Stimulated activated CD4-positive, alpha-beta T cell treated with anti-CD3 and anti-CD28 coated beads, Interleukin-1b, Interleukin-23, amount 100 ng/mL, for 48 hours (primary cell): Measurements from ENCODE around the gene SMR3B.

Experiments
- DNase-seq: peaks from one replicate; pipeline ENCODE4 v3.0.0-alpha.2; 2020

Gene SMR3B

DNA sequence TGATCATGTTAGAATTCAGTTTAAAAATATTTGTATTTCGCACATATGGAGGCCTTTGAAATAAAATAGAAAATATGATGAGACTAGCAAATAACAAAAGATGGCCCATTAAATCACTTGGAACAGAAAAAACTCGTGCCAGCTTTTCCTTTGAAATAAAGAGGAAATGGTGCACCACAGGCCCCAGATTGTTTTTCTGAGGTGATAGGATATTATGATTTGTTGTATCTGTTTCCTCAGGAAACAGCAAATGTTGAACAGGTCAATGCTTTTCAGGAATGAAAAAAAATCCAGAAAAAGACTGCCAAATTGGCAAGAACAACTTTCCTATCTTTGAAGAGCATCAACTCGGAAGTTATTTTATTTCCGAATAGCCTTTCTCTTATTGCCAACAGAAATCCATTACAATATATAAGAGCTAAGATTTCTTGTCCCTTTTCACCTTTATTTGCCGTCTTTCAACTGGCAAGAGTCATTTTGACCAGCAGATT, at the start of gene SMR3B:
SMR3B (plus strand) TSS at position 441 of the 491 bp plus-strand sequence. CDS start 1,380 bp downstream, outside the sequence.
- no peak for DNase-seq

DNA sequence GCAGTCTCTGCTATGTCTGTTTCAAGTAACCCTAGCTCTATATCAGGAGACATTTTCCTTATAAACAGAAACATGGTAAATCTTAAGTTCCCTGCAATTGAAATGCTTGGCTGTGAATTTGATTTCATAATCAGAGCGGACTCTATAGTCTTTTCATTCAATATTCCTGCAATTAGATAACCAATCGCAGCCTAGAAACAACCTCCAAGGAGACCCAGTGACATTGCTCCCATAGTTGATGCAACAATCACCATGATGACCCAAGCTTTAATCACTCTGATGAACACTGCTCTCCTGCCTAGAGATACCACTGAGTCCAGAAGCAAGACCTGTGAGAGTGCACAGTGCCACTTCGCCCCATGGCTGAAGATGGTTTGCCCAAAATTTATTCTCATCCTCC, 48.2 kb upstream of the SMR3B start, which contains the start of gene CABS1:
CABS1 (plus strand) TSS at position 301 of the 400 bp plus-strand sequence; CDS start at position 360, 59 bp downstream.
- no peak for DNase-seq

DNA sequence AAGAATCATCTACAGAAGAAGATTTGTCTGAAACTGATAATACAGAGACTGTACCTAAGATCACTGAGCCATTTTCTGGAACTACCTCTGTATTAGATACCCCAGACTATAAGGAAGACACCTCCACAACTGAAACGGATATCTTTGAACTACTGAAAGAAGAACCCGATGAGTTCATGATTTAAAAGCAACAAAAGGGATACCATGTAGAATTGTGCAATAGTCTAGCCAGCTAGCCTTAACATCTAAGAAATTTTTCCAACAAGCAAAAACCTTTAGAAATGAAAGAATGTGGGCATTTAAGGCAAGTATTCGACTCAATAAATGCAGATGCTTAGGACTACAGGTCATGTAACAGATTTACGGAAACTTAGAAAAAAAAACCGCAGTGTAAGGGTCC, 46.9 kb upstream of the SMR3B start:
- DNase-seq = no peak

DNA sequence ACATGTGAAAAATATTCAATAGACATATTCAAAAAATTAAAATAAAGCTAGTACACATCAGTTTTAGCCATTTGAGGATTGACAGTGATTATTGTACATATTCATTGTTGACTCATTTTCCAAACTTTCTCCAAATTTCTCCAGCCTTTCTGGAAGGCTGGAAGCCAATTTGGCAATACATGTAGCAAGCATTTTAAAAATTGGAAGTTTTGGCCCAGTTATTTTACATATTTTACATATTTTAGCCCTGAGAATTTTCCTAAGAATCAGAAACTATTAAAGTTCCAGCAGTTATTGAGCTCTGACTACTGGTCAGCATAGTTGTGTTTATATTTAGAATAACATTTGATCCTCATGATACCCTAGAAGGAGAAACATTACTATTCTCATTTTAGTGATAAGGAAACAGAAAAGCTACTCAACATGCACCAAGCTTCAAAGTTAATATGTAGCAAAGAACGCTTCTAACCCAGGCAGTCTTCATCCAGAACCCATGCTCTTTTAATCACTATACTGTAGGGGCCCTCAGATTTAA, 45.0 kb upstream of the SMR3B start:
- no peak for DNase-seq

DNA sequence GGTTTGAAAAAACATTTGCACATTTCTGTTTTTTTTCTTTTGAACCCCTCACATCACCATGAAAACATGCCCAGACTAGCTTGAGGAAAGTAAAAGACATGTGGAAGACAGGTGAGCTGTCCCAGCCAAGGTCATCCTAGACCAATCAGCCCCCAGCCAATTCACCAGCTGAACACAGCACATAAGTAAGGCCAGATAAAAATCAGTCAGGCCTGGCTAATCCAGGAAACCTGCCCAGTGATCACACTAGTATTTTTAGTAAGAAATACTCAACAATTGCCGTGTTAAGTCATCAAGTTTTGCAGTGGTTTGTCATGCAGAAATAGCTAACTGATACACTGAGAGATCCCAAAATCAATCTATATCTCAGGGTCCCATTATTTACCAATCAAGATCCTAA, 26.7 kb upstream of the SMR3B start:
- DNase-seq = no peak

DNA sequence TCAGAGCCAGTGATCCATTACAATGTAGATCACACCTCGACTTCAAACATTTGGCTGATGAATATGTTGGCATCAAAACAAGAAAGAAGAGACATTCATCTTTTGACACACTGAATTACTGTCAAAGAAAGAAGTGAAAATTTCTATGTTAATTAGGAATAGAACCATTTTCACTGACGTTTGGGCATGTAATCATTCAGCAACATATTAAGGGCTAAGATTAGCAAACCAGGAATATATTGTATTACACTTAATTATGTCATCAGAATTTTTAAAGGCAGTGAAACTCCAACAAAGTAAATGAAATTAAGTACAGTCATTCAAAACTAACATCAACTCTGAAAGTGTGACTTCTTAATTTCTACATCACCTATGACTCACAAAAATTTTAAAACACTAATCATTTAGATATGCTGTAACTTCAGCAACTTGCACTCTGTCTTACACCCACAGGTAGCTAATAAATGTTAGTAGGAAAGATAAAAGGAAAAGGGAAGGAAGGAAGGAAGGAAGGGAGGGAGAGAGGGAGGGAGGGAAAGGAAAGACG, 23.7 kb upstream of the SMR3B start:
- no peak for DNase-seq

DNA sequence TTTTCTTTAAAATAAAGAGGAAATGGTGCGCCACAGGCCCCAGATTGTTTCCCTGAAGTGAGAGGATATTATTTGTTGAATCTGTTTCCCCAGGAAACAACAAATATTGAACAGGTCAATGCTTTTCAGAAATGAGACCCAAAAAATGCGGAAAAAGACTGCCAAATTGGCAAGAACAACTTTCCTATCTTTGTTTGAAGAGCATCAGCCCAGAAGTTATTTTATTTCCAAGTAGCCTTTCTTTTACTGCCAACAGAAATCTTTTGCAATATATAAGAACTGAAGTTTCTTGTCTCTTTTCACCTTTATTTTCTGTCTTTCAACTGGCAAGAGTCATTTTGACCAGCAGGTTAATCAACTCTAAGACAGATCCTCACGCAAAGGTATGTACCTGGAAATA, 22.5 kb upstream of the SMR3B start, which contains the start of gene SMR3A:
SMR3A (plus strand) TSS at position 301 of the 400 bp plus-strand sequence. CDS start 1,356 bp downstream, outside the sequence.
- no peak for DNase-seq

DNA sequence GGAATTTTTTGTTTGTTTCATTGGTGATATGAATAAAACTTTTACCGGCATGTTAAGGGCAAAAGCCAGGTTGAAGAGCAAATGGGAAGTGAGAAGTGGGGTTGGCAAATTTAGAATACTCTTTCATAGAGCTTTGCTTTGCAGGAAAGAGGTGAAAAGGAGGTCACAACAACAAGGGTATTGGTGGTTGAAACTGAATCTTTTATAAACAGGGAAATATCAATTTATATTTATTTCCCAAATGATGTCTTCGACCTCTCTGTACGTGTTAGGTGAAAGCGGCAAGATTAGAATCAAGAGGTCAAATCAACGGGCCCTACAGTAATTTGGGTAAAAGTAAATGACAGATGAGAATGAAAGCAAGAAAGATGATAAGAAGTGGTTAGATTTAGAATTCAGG, 18.9 kb upstream of the SMR3B start:
- no peak for DNase-seq

DNA sequence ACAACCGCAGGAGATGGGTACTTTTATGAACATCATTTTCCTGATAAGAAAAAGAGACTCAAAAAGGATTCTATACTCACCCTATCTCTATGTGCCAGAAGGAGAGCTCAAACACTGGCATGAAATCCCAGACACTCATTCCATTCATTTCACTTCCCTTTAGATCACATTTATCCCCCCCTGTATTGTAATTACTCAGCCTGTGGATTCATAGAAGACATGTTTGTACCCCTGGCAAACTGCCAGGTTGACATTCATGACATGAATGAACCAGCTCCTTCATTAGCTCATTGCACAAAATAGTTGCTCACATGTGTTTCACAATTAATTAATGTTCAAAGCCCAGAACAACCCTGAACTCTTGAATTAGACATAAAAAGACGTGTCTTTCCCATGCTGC, 17.5 kb upstream of the SMR3B start:
- DNase-seq = no peak

DNA sequence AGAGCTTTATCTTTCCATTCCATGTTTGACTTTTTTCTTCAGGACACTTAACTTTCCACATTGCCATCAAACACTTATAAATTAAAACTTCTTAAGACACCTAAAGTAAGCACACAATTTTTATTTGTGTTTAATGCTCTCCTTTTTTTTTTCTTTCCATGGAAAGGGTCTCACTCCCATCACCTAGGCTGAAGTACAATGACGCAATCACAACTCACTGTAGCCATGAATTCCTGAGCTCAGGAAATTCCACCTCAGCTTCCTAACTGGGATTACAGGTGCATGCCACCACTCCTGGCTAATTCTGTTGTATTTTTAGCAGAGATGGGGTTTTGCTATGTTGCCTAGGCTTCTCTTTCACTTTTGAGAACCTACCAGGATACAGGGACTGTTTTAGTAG, 15.1 kb upstream of the SMR3B start:
- no peak for DNase-seq

DNA sequence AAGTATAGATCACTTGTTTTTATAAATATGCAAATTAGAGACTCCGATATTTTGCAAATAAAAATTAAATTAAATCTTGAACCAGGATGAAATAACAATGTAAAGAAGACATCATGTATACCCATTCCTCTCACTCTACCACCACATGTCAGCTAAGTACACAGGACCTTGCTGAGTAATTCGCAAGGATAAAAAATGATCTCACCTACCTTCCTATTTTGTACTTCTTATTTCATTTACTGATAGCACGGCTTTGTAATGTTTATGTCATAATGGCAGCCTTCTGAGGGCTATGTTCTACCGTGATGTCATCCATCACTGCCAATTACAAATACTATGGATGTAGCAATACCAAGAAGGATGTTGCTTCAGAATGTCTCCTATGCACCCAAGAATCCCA, 10.9 kb upstream of the SMR3B start:
- no peak for DNase-seq

DNA sequence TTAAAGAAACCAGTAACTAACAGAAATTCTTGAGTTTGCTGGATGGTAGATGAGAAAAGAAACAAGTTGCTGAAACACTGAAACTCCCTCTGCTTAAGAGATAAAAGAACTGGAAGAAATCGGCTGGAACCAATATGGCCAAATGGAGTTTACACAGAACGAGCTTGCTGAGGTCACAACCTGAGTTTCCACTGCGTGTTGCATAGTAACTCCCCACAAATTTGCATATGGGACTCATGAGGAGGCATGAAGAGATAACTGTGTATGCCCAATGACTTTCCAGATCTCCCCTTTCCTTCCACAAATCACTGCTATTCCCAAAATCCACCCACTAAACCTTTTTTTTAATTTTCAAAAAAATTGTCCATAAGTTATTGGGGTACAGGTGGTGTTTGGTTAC, 10.2 kb upstream of the SMR3B start:
- no peak for DNase-seq

DNA sequence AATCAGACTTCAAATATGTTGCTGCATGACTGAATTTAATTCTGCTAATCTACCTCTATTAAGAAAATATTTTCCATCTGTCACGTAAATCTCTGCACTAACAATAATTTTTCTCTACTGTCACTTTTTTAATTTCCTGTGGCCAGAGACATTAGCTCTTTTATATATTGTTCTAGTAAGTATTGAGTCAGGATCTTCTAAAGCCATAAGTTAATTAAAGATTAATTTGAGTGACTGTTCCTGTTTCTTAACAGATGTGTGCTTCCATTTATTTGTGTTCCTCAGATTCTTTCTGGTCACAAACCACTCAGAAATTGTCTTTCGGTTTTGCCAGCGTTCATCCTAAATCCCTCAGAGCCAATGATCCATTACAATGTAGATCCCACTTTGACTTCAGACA, 2.4 kb upstream of the SMR3B start:
- no peak for DNase-seq

DNA sequence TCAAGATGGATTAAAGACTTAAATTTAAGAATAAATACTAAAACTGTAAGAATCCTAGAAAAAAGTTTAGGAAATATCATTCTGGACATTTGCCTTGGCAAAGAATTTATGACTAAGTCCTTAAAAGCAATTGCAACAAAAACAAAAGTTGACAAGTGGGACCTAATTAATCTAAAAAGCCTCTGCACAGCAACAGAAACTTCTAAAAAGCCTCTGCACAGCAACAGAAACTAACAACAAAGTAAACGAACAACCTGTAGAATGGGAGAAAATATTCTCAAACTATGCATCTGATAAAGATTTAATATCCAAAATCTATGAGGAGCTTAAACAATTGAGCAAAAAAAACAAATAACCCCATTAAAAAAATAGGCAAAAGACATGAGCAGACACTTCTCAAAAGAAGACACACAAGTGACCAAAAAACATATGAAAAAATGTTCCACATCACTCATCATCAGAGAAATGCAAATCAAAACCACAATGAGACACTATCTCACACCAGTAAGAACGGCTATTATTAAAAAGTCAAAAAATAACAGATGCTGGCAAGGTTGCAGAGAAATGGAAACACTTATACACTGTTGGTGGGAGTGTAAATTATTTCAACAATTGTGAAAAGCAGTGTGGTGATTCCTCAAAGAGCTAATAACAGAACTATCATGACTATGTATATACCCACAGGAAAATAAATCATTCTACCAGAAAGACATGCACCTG, 9.3 kb downstream of the SMR3B start:
- no peak for DNase-seq

DNA sequence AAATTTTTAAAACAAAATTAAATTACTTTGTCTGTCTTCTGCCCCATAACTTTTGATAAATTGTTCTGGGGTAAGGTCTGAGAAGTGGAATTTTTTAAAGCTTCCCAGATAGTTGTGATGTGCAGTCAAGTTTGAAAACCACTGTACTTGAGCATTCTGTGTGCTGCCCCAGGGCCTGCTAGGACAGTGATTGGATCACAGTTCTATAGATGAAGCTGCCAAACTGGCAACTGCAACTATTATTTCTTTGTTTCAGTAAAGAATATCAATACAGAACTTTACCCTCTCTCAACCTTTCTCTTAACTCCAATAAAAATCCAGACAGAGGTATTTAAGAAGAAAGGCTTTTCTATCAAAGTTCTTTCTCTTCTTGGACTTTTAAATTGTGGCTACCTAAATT, 14.6 kb downstream of the SMR3B start, which contains the start of gene OPRPN:
OPRPN (plus strand) TSS at position 361 of the 400 bp plus-strand sequence. CDS start 1,346 bp downstream, outside the sequence.
- no peak for DNase-seq

DNA sequence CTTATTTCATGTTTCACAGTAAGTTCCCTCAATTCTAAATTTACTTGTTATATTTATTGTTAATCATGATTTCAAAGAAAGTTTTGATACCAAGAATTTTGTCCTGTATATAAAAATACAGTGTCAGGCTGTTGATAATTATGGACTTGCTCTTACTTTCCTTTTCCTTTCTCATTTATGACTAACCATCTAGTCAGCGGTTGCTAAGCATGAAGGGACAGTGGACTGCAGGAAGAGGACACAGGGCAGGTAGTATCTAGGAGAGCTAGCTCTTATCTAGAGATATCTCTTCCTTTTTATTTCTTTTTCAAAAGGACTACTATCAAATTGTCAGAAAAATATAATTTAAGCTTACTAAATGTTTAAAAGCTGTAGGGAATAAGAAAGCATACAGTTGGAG, 16.4 kb downstream of the SMR3B start:
- DNase-seq = no peak

DNA sequence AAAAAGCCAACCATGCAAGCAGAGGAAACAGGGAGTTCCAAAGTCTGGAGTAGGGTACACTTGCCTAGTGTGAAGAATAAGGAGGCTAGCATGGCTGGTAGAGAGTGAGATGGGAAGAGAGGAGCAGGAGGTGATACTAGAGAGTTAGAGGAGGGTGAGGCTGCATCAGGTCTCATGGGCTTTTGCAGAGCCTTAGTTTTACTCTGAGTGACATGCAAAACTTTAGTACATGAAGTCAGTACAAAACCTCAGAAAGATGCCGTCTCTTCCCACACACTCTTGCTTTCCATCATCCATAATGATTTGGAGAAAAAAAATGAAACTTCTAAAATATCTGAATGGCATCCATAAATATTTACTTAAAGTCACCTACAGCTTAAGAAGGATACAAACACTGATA, 19.8 kb downstream of the SMR3B start:
- DNase-seq = no peak

DNA sequence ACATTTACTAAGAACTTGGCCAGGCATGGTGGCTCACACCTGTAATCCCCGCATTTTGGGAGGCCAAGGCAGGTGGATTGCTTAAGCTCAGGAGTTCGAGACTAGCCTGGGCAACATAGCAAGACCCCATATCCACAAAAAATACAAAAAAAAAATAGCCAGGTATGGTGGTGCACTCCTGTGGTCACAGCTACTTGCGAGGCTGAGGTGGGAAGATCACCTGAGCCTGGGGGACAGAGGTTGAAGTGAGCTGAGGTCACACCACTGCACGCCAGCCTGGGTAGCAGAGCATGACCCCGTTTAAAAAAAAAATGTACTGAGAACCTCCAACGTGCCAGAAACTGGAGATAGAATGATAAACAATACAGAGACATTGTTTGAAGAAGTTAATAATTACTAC, 22.8 kb downstream of the SMR3B start:
- no peak for DNase-seq

DNA sequence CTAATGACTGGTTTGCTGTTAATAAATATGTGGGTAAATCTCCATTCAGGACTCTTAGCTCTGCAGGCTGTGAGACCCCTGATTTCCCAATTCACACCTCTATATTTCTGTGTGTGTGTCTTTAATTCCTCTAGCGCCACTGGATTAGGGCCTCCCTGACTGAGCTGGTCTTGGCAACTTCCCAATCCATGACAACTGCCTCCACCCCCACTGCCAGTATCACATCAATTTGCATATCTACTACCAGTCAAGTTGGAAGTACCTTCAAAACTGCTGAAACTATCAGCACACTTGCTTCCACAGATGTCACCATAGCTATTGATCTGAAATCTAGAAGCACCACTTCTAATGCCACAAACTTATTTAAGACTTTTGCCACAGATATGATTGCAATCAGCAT, 42.4 kb downstream of the SMR3B start:
- DNase-seq = no peak

DNA sequence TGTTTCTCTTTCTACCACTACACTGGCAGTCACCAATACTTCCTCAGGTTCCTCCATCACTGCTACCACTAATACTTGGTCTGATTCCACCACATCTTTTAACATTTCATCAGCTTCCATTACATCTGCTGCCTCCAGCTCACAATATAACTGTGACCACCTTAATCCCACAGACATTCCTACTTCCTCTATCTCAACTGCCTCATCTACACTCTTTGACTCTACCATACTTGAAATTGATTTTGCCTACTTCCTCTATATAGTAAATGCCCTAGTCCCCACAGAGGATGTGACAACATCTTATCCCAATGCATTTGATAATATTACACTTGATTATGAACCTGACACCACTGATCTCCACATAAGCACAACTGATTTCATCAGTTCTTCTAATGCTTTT, 43.9 kb downstream of the SMR3B start:
- no peak for DNase-seq

DNA sequence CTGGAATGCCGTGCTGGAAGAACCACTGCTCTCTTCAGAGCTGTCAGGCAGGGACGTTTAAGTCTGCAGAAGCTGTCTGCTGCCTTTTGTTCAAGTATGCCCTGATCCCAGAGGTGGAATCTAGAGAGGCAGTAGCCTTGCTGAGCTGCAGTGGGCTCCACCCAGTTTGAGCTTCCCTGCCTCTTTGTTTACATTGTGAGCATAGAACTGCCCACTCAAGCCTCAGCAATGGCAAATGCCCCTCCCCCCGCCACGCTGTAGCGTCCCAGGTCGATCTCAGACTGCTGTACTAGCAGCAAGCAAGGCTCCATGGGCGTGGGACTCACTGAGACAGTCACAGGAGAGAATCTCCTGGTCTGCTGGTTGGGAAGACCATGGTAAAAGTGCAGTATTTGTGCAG, 54.3 kb downstream of the SMR3B start:
- no peak for DNase-seq
